ENCODE measurements around the gene UBALD1. TPM values are rescaled to one million over a fixed set of nuclear protein-coding genes. Genes with fewer than 3 reads are reported as not detected.

The UBALD1 gene
- total RNA-seq, 1 donor from 2014 or later, result 24.7 TPM

DNA sequence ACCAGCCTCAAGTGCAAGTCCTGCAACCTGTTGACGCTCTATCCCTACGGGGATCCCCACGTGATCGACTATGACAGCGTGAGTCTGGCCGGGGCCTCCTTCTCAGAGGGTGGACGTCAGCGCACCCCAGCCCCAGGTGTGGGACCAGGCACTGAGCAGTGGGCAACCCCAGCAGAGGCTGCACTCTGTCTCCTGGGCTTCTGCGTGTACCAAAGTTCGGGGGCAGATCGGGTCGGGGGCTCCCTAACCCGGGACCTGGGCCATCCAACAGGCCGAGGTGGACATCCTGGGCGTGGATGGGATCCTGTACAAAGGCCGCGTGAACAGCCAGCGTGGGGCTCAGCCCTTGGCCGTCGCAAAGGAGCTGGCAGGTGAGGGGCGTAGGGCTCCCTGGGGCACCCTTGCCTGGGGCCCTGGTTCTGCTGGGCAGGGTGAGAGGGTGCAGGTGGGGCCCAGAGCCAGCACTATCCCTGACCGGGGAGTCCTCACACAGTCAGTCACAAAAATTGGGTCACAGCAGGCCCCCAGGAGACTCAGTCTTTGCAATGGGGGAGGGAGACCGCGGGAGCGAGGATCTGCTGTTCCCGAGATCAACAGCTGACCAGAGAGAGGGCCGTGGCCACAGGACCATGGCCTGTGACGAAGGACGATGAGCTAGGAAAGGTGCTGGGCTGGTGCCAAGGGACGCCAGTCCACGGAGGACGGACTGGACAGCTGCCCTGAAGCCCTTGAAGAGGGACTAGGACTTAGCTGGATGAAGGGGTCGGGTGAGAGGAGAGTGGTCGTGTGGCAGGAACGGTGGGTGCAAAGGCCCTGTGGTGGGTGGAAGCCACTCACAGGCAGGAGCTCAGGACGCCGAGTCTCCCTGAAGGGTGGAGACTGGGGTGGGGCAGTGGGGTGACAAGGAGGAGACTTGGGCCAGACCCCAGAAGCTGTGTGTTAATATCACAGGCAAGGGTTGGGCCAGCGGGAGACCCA is 20.0 kb downstream of the UBALD1 start:
- no peak overlapping the region for H3K27ac ChIP-seq (replicated peaks)
- no peaks in the 10 kb centered on the region for H3K36me3 ChIP-seq
- peaks cover 15% of the 10 kb centered on the region for H3K27me3 ChIP-seq (ENCODE audit: low read depth)
- no peaks in the 10 kb centered on the region for H3K4me1 ChIP-seq
- TF ChIP-seq, protein P1, sequence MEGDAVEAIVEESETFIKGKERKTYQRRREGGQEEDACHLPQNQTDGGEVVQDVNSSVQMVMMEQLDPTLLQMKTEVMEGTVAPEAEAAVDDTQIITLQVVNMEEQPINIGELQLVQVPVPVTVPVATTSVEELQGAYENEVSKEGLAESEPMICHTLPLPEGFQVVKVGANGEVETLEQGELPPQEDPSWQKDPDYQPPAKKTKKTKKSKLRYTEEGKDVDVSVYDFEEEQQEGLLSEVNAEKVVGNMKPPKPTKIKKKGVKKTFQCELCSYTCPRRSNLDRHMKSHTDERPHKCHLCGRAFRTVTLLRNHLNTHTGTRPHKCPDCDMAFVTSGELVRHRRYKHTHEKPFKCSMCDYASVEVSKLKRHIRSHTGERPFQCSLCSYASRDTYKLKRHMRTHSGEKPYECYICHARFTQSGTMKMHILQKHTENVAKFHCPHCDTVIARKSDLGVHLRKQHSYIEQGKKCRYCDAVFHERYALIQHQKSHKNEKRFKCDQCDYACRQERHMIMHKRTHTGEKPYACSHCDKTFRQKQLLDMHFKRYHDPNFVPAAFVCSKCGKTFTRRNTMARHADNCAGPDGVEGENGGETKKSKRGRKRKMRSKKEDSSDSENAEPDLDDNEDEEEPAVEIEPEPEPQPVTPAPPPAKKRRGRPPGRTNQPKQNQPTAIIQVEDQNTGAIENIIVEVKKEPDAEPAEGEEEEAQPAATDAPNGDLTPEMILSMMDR (IDR thresholded peaks at IDR 0.05; ENCODE audit: borderline replicate concordance), result no peak
- no peak for DNase-seq
- intact Hi-C loops (cut with micrococcal nuclease), result no loop called here
- H3K4me3 ChIP-seq, result no peak overlapping the region
- H3K9me3 ChIP-seq (replicated peaks), result no peaks in the 10 kb centered on the region

DNA sequence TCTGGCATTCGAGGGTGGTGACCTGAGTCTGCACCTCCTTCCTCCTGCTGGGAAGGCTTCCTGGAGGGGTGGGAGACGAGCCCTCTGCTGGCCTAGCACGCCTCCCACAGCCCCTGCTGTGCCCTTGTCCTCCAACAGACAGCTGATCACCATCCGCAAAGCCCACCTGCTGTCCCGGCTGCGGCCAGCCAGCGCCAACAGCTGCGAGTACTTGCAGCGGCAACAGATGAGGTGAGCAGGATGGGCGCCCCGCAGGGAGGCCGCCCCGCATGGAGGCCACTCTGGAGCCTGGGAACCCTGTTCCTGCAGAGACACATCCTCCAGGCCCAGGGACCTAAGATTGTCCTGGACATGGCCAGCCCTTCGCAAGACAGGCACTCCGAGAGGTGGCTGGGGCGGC is 21.6 kb downstream of the UBALD1 start:
- no peak overlapping the region for H3K4me3 ChIP-seq
- intact Hi-C loops (cut with micrococcal nuclease), result no loop called here
- TF ChIP-seq, protein P1 (IDR thresholded peaks at IDR 0.05; ENCODE audit: borderline replicate concordance), result no peak
- H3K27me3 ChIP-seq (ENCODE audit: low read depth), result peaks cover 7% of the 10 kb centered on the region
- DNase-seq, result no peak
- H3K27ac ChIP-seq (replicated peaks), result no peak overlapping the region
- H3K9me3 ChIP-seq (replicated peaks), result peaks cover 7% of the 10 kb centered on the region
- no peaks in the 10 kb centered on the region for H3K36me3 ChIP-seq
- no peaks in the 10 kb centered on the region for H3K4me1 ChIP-seq

DNA sequence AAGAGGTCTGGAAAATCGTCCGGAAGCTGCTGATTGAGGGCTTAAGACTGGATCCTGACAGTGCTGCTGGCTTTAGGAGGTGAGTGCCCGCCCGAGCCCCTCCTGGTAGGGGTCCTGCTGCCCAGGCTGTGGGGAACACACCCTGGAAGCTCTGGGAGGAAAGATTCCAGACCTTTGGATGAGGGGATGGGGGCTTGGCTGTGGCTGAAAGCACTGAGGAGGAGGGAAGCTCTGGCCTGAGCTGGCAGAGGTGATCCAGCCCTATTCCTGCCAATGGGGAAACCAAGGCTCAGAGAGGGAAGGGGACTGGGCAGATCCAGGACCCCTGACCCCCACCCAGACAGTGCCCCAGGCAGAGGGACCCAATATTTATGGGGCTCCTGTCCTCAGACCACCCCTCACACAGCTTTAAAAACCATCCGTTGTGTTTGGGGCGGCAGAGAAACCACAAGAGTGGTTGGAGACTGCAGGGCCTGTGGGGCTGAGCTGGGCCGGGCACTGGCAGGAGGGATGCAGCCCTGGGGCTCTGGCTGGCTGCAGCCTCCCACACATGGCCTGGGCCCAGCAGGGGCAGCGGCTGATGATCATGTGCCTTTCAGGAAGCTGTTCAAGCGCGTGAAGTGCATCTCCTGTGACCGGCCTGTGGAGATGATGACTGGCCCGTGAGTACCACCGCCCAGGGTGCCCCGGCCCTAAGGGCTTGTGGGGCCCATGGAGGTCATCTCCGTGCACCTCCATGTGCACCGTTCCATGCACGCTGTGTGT is 22.8 kb downstream of the UBALD1 start:
- no peak for DNase-seq
- H3K4me3 ChIP-seq, result no peak overlapping the region
- H3K4me1 ChIP-seq, result no peaks in the 10 kb centered on the region
- TF ChIP-seq, protein P1 (IDR thresholded peaks at IDR 0.05; ENCODE audit: borderline replicate concordance), result no peak
- H3K9me3 ChIP-seq (replicated peaks), result peaks cover 11% of the 10 kb centered on the region
- intact Hi-C loops (cut with micrococcal nuclease), result no loop called here
- H3K27ac ChIP-seq (replicated peaks), result no peak overlapping the region
- no peaks in the 10 kb centered on the region for H3K36me3 ChIP-seq
- peaks cover 13% of the 10 kb centered on the region for H3K27me3 ChIP-seq (ENCODE audit: low read depth)

DNA sequence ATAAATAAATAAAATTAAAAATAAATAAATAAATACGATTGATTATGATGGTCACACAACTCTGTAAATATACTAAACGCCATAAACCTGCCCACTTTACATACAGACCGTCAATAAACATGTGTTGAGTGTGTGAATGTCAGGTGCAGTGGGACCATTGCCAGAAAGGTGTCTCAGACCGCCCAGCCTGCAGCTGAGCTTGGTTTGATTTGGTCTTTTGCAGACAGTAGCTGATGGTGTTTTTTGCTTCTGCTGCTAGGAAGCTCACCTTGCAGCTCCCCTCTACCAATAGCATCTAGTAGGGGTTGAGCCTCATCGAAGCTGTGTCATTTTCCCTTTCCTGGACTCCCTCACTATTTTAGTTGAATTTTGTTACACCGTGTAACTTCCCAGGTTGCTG is 23.5 kb downstream of the UBALD1 start:
- Histone ChIP-seq H3K27me3 (ENCODE audit: low read depth) (peaks cover 19% of the 10 kb centered on the region), H3K9me3 (replicated peaks) (peaks cover 11% of the 10 kb centered on the region), H3K36me3 (no peaks in the 10 kb centered on the region), H3K4me3 (no peak overlapping the region), H3K4me1 (no peaks in the 10 kb centered on the region), H3K27ac (replicated peaks) (no peak overlapping the region)
- DNase-seq, result no peak
- TF ChIP-seq, protein P1 (IDR thresholded peaks at IDR 0.05; ENCODE audit: borderline replicate concordance), result no peak
- intact Hi-C loops (cut with micrococcal nuclease), result no loop called here

DNA sequence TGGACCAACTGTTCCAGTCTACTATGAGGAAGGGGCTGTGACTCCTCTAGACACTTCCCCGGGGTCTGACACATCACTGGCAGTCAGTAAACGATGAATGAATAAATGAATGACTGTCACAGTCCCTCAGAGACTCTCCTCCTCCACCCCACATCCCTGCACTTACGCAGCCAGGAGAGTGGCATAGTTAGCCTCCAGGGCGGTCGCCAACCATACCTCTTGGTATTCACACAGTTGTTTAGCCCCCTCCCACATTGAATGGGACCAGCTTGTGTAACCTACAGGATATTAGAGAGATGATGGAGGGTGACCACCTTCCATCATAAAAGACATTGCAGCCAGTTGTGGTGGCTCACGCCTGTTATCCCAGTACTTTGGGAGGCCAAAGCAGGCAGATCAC is 25.7 kb downstream of the UBALD1 start:
- TF ChIP-seq, protein P1 (IDR thresholded peaks at IDR 0.05; ENCODE audit: borderline replicate concordance), result no peak
- Histone ChIP-seq H3K36me3 (no peaks in the 10 kb centered on the region), H3K27me3 (ENCODE audit: low read depth) (peaks cover 29% of the 10 kb centered on the region), H3K4me1 (no peaks in the 10 kb centered on the region), H3K9me3 (replicated peaks) (peaks cover 11% of the 10 kb centered on the region), H3K4me3 (no peak overlapping the region), H3K27ac (replicated peaks) (no peak overlapping the region)
- intact Hi-C loops (cut with micrococcal nuclease), result no loop called here
- no peak for DNase-seq

Data from left ventricle myocardium inferior (tissue), 1 donor.